SH-SY5Y (cell line): Measurements from ENCODE around the gene TCF23.

Experiments
- GATA2 ChIP-seq: IDR thresholded peaks from 2 replicates; pipeline ENCODE4 v1.6.1; 2011; ENCODE audit warnings: mild to moderate bottlenecking, low read depth, low read length
- GATA3 ChIP-seq: IDR thresholded peaks from 2 replicates; pipeline ENCODE4 v1.6.1; 2011; ENCODE audit warnings: low read depth, mild to moderate bottlenecking, low read length, moderate library complexity

The TCF23 gene

GRCh38 chr2:27148801-27149439, at the start of gene TCF23:
TSS of gene TCF23 (plus strand) at chr2:27149004. CDS start at chr2:27149134, 130 bp downstream.
- TF ChIP-seq GATA3, result no peak
- TF ChIP-seq GATA2, result no peak

GRCh38 chr2:27099334-27099955, 49.4 kb upstream of the TCF23 start:
- no peak for TF ChIP-seq GATA3
- no peak for TF ChIP-seq GATA2

GRCh38 chr2:27100036-27100435, 48.8 kb upstream of the TCF23 start:
- no peak for TF ChIP-seq GATA3

- TF ChIP-seq GATA3 (no peak), GATA2 (no peak)
Measured at GRCh38 chr2:27102329-27102728, 46.5 kb upstream of the TCF23 start.

GRCh38 chr2:27105981-27106380, 42.8 kb upstream of the TCF23 start:
- no peak for TF ChIP-seq GATA2
- no peak for TF ChIP-seq GATA3

GRCh38 chr2:27108221-27108620, 40.6 kb upstream of the TCF23 start:
- no peak for TF ChIP-seq GATA2
- no peak for TF ChIP-seq GATA3

- TF ChIP-seq GATA2, result no peak
- TF ChIP-seq GATA3, result no peak
Measured at GRCh38 chr2:27109083-27109482, 39.7 kb upstream of the TCF23 start.

GRCh38 chr2:27115519-27115918, 33.3 kb upstream of the TCF23 start:
- no peak for TF ChIP-seq GATA3
- TF ChIP-seq GATA2, result no peak

GRCh38 chr2:27117995-27118524, 30.7 kb upstream of the TCF23 start:
- no peak for TF ChIP-seq GATA2
- TF ChIP-seq GATA3, result no peak

GRCh38 chr2:27118525-27119329, 30.1 kb upstream of the TCF23 start, which contains the start of gene CGREF1:
TSS of gene CGREF1 (minus strand) at chr2:27119128. CDS start at chr2:27104366, 14,762 bp downstream.
- TF ChIP-seq GATA3 (no peak), GATA2 (no peak)

- TF ChIP-seq GATA3 (no peak), GATA2 (no peak)
Measured at GRCh38 chr2:27121906-27122305, 26.9 kb upstream of the TCF23 start.

- TF ChIP-seq GATA2 (no peak), GATA3 (no peak)
Measured at GRCh38 chr2:27122791-27123190, 26.0 kb upstream of the TCF23 start.

GRCh38 chr2:27123302-27124150, 25.3 kb upstream of the TCF23 start, which contains the start of gene ABHD1:
TSS of gene ABHD1 (plus strand) at chr2:27123815. CDS start at chr2:27123949, 134 bp downstream.
- TF ChIP-seq GATA3 (no peak), GATA2 (no peak)

- TF ChIP-seq GATA3, result no peak
- no peak for TF ChIP-seq GATA2
Measured at GRCh38 chr2:27125104-27125503, 23.7 kb upstream of the TCF23 start.
